PC-9 (cell line): Measurements from ENCODE around the gene IL17C. TPM values are rescaled to one million over a fixed set of nuclear protein-coding genes. Genes with fewer than 3 reads are reported as not detected.

Experiments
- BruUV-seq: library from RNA; stranded (reverse); fragments of 400-500 nt; replicated peaks from 2 replicates; lab custom pipeline; 2021; lab: Mats Ljungman, UMichigan
- CTCF ChIA-PET: fragments of 300-600 bp; sonication (Branson Sonifier 250); formaldehyde crosslinking; loops from one replicate; lab custom pipeline; 2022; ENCODE audit warnings: antibody characterized with exemption; lab: Charles Lee
- POLR2A ChIA-PET: fragments of 300-600 bp; sonication (Branson Sonifier 250); formaldehyde crosslinking; loops from one replicate; lab custom pipeline; 2022; ENCODE audit warnings: antibody characterized with exemption; ENCODE audit not compliant: unreplicated experiment; lab: Charles Lee
- DNase-seq, 2 experiments: peaks; one replicate each; pipeline versions ENCODE4 v3.0.0 to v3.0.0-alpha.2; 2015 to 2022; ENCODE audit warnings: mixed read lengths in 1 of 2
- H2AFZ ChIP-seq: fragments of 200-600 bp; sonication (generic); 2 replicates; pipeline ENCODE4 v1.8.1; 2017; ENCODE audit warnings: antibody characterized with exemption
- H3F3A ChIP-seq: fragments of 200-600 bp; sonication (generic); 2 replicates; pipeline ENCODE4 v1.8.1; 2017; ENCODE audit warnings: antibody characterized with exemption, mild to moderate bottlenecking, low read depth; ENCODE audit not compliant: insufficient read depth
- H3K27ac ChIP-seq: fragments of 200-600 bp; sonication (generic); 2 replicates; pipeline ENCODE4 v1.6.1; 2016; ENCODE audit warnings: mixed run types
- H3K27me3 ChIP-seq: fragments of 200-600 bp; sonication (generic); 2 replicates; pipeline ENCODE4 v1.6.1; 2016; ENCODE audit warnings: low read depth, mixed run types; ENCODE audit not compliant: insufficient read depth
- H3K36me3 ChIP-seq: fragments of 200-600 bp; sonication (generic); 2 replicates; pipeline ENCODE4 v1.6.1; 2016; ENCODE audit warnings: low read depth, mixed run types
- H3K4me1 ChIP-seq: fragments of 200-600 bp; sonication (generic); replicated peaks from 2 replicates; pipeline ENCODE4 v1.6.1; 2016; ENCODE audit warnings: mixed run types; ENCODE audit not compliant: insufficient read depth
- H3K4me2 ChIP-seq: fragments of 200-600 bp; sonication (generic); 2 replicates; pipeline ENCODE4 v1.6.1; 2017; ENCODE audit warnings: mixed run types
- H3K4me3 ChIP-seq: fragments of 200-600 bp; sonication (generic); 2 replicates; pipeline ENCODE4 v1.6.1; 2016; ENCODE audit warnings: mixed run types
- H3K79me2 ChIP-seq: fragments of 200-600 bp; sonication (generic); 2 replicates; pipeline ENCODE4 v1.6.1; 2017; ENCODE audit warnings: low read depth, mixed run types
- H3K9me2 ChIP-seq: fragments of 200-600 bp; sonication (generic); 2 replicates; pipeline ENCODE4 v1.8.1; 2017; ENCODE audit warnings: mild to moderate bottlenecking; ENCODE audit not compliant: insufficient read depth
- H3K9me3 ChIP-seq: fragments of 200-600 bp; sonication (generic); 2 replicates; pipeline ENCODE4 v1.8.1; 2016; ENCODE audit warnings: low read depth; ENCODE audit not compliant: insufficient read depth
- H4K20me1 ChIP-seq: fragments of 200-600 bp; sonication (generic); 2 replicates; pipeline ENCODE4 v1.8.1; 2017; ENCODE audit not compliant: insufficient read depth
- EZH2 ChIP-seq: fragments of 200-600 bp; sonication (generic); IDR thresholded peaks from 2 replicates; pipeline ENCODE4 v1.8.0; 2017; ENCODE audit warnings: antibody characterized with exemption, low read depth
- intact Hi-C: fragments of 100-400 bp; cut with micrococcal nuclease; formaldehyde crosslinking; loops from one replicate; pipeline ENCODE4 v1.10.0; 2022; ENCODE audit not compliant: unreplicated experiment
- total RNA-seq: library from RNA; stranded (reverse); gene quantifications from 2 replicates; pipeline ENCODE4 v1.2.3, GENCODE V29; 2021
- TF ChIP-seq, protein P1 (sequence below): fragments of 200-600 bp; sonication (generic); conservative IDR thresholded peaks from 2 replicates; pipeline ENCODE4 v1.6.1; 2017; ENCODE audit warnings: mixed run types, antibody characterized with exemption, mild to moderate bottlenecking, moderate library complexity

Gene IL17C
- total RNA-seq, 1 experiment from 2014 or later = not detected

- Histone ChIP-seq H3K4me1 (peaks cover 20% of the 10 kb centered on the region), H3K27me3 (no peaks in the 10 kb centered on the region), H3K27ac (no peak overlapping the region), H3K4me3 (no peak overlapping the region), H2AFZ (no peak overlapping the region), H3K79me2 (no peaks in the 10 kb centered on the region), H3K9me2 (no peaks in the 10 kb centered on the region), H3K9me3 (no peaks in the 10 kb centered on the region), H3F3A (peaks cover 16% of the 10 kb centered on the region; the same call in 1 of the 2 replicates), H3K4me2 (peak overlapping the region; percentile 60), H3K36me3 (no peaks in the 10 kb centered on the region), H4K20me1 (no peaks in the 10 kb centered on the region)
- TF ChIP-seq EZH2 = no peak
- TF ChIP-seq, protein P1, sequence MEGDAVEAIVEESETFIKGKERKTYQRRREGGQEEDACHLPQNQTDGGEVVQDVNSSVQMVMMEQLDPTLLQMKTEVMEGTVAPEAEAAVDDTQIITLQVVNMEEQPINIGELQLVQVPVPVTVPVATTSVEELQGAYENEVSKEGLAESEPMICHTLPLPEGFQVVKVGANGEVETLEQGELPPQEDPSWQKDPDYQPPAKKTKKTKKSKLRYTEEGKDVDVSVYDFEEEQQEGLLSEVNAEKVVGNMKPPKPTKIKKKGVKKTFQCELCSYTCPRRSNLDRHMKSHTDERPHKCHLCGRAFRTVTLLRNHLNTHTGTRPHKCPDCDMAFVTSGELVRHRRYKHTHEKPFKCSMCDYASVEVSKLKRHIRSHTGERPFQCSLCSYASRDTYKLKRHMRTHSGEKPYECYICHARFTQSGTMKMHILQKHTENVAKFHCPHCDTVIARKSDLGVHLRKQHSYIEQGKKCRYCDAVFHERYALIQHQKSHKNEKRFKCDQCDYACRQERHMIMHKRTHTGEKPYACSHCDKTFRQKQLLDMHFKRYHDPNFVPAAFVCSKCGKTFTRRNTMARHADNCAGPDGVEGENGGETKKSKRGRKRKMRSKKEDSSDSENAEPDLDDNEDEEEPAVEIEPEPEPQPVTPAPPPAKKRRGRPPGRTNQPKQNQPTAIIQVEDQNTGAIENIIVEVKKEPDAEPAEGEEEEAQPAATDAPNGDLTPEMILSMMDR = no peak
- CTCF ChIA-PET = interaction anchor here (0.7 to 1.2 kb wide), 4 partner anchors 14 to 234 kb away, joined by 4 to 9 read pairs (median 7); no protein-coding TSS in a partner anchor
- BruUV-seq = no TSS peak
- POLR2A ChIA-PET = interaction anchor here (0.5 to 1.0 kb wide), 4 partner anchors 55 to 504 kb away, joined by 3 to 24 read pairs (median 10); no protein-coding TSS in a partner anchor
- peak; percentile 79 to 88 for DNase-seq
- intact Hi-C loops = loop anchor here (5.0 to 10.0 kb wide), 2 partner anchors 124 to 233 kb away; partner anchors contain the start of genes APRT and ZFPM1
Measured at GRCh38 chr16:88688013-88688778, 49.8 kb downstream of the IL17C start.

Other genes with a start within 250 kb of the IL17C start
- 19.7 and 20.0 TPM in 2 replicates for gene ZFPM1, start 185.3 kb upstream of the IL17C start, total RNA-seq
- gene ZC3H18, start 68.2 kb upstream of the IL17C start, total RNA-seq = 76.4 and 78.4 TPM in 2 replicates
- gene CYBA, start 12.5 kb downstream of the IL17C start, total RNA-seq = 6.3 and 8.0 TPM in 2 replicates
- gene MVD, start 24.5 kb downstream of the IL17C start, total RNA-seq = 146 and 168 TPM in 2 replicates
- 1.3 and 2.0 TPM in 2 replicates for gene SNAI3, start 47.9 kb downstream of the IL17C start, total RNA-seq
- 25.6 and 29.4 TPM in 2 replicates for gene RNF166, start 67.8 kb downstream of the IL17C start, total RNA-seq
- gene CTU2, start 67.9 kb downstream of the IL17C start, total RNA-seq = 20.0 and 38.0 TPM in 2 replicates
- gene PIEZO1, start 146.6 kb downstream of the IL17C start, total RNA-seq = 391 and 426 TPM in 2 replicates
- gene CDT1, start 165.2 kb downstream of the IL17C start, total RNA-seq = 73.2 and 95.4 TPM in 2 replicates
- 213 and 226 TPM in 2 replicates for gene APRT, start 173.4 kb downstream of the IL17C start, total RNA-seq
- 62.3 and 75.7 TPM in 2 replicates for gene GALNS, start 218.4 kb downstream of the IL17C start, total RNA-seq
- gene TRAPPC2L, start 218.6 kb downstream of the IL17C start, total RNA-seq = 82.6 and 101 TPM in 2 replicates
- not detected in 2 replicates for gene PABPN1L, start 228.1 kb downstream of the IL17C start, total RNA-seq